ENCODE measurements around the gene ROBO3. TPM values are rescaled to one million over a fixed set of nuclear protein-coding genes. Genes with fewer than 3 reads are reported as not detected.
A peak's percentile ranks its signal among the peaks of the same experiment; 100 is the strongest.

Gene ROBO3
- total RNA-seq, 2 donors from 2014 or later = 1.3 to 9.9 TPM

DNA sequence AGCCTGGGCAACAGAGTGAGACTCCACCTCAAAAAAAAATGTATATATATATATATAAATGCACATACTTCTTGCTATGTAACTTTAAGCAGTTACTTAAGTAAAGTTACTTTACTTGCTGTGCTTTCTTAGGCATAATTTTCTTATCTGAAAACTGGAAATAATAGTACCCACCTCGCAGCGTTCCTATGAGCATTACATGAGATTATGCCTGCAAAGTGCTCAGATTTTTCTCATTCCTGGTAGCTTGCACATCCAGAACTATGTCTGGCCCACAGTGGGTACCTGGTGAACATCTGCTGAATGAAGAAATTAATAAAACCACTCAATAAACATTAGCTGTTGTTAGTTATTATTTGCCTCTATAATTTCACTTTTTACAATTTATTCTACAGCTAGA is 6.1 kb upstream of the ROBO3 start:
- DNase-seq (no peak), ATAC-seq (no peak)
- intact Hi-C loops (cut with DNase I) = no loop called here
- Histone ChIP-seq H3K4me3 (no peak overlapping the region), H3K9me3 (no peaks in the 10 kb centered on the region), H3K4me1 (peaks cover 13% of the 10 kb centered on the region), H3K27me3 (peaks cover 0 to 11% of the 10 kb centered on the region in 2 donors), H3K27ac (no peak overlapping the region), H3K36me3 (replicated peaks in 1 of 2; ENCODE audit: insufficient read depth in 1 of 2, low read depth in 2 of 2) (no peaks in the 10 kb centered on the region)
- 62 to 75% methylated on average over 2 of the region's 2 CpGs for WGBS, 2 donors
- no peak for TF ChIP-seq CTCF (IDR thresholded peaks at IDR 0.05)
- TF ChIP-seq POLR2A (IDR thresholded peaks at IDR 0.05) = no peak

- Histone ChIP-seq H3K4me1 (peaks cover 33% of the 10 kb centered on the region), H3K9me3 (no peaks in the 10 kb centered on the region), H3K36me3 (replicated peaks in 1 of 2; ENCODE audit: insufficient read depth in 1 of 2, low read depth in 2 of 2) (no peaks in the 10 kb centered on the region), H3K27me3 (peaks cover 0 to 26% of the 10 kb centered on the region in 2 donors), H3K4me3 (no peak overlapping the region), H3K27ac (no peak overlapping the region)
- ATAC-seq = no peak
- DNase-seq = no peak
- TF ChIP-seq POLR2A (IDR thresholded peaks at IDR 0.05) (no peak), CTCF (IDR thresholded peaks at IDR 0.05) (no peak)
- WGBS, 2 donors = 26 to 33% methylated on average over 3 of the region's 4 CpGs
- intact Hi-C loops (cut with DNase I) = no loop called here
Observed at GRCh38 chr11:124861670-124862069, 3.6 kb upstream of the ROBO3 start.

DNA sequence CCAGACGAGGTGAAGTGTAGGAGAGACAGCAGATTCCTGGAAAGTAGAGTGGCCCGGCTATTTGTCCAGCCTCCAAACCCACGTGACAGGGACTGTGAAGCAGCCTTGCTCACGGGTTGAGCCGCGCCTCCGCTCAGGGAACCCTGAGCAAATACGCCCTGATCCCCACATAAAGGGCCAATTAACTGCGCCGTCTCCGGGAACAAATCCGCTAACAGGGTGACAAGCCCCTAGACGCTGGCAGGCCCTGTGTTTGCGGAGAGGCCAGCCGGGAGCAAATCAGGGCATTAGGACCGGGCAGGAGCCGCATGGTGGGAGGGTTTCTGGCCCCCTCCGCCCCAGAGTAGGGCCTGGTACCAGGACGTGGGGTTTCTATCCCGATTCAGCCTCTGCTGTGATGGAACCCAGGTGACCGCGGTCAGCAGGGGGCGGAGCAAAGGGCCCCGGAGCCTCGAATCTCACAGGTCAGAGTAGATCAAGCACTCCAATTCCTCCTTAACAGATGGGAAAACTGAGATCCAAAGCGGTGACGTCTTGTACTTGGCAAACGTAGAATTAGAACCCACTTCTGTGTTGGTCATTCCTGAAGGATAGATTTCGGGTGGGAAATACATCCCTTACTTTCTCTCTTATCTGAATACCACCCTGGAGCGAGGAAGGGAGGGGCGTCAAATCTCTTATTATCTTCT is 2.0 kb upstream of the ROBO3 start:
- DNase-seq (peak; percentile 39 to 65 (median 51)), ATAC-seq (peak; percentile 67)
- WGBS, 2 donors = 2 to 4% methylated on average over 25 to 31 of the region's 31 CpGs
- H3K9me3 ChIP-seq = no peaks in the 10 kb centered on the region
- peaks cover 0 to 32% of the 10 kb centered on the region in 2 donors for H3K27me3 ChIP-seq
- H3K4me3 ChIP-seq = no peak overlapping the region
- intact Hi-C loops (cut with DNase I) = no loop called here
- H3K36me3 ChIP-seq (replicated peaks in 1 of 2; ENCODE audit: insufficient read depth in 1 of 2, low read depth in 2 of 2) = no peaks in the 10 kb centered on the region
- TF ChIP-seq POLR2A (IDR thresholded peaks at IDR 0.05) = no peak
- TF ChIP-seq CTCF (IDR thresholded peaks at IDR 0.05) = no peak
- H3K27ac ChIP-seq = no peak overlapping the region
- peaks cover 33% of the 10 kb centered on the region for H3K4me1 ChIP-seq

DNA sequence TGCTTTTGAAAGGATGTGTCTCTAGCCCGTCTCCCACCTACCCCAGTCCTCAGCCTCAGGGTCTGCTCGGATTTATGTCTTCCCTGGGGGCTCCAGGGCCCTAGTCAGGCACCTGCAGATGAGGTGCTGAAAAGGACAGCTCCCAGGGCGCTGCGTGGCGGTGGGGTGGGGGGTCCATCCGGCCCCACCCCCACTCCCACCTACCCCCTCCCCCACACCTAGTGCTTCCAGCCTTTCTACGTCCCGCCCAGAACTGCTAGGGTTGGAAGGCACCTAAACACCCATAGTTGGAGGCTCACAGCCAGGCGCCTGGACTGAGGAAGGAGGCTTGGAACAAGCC is 1.4 kb upstream of the ROBO3 start:
- peak in 1 of 4 donors; percentile 22 for DNase-seq
- TF ChIP-seq POLR2A (IDR thresholded peaks at IDR 0.05) (no peak), CTCF (IDR thresholded peaks at IDR 0.05) (no peak)
- H3K9me3 ChIP-seq = no peaks in the 10 kb centered on the region
- H3K27me3 ChIP-seq = peaks cover 0 to 37% of the 10 kb centered on the region in 2 donors
- peaks cover 39% of the 10 kb centered on the region for H3K4me1 ChIP-seq
- intact Hi-C loops (cut with DNase I) = no loop called here
- H3K36me3 ChIP-seq (replicated peaks in 1 of 2; ENCODE audit: insufficient read depth in 1 of 2, low read depth in 2 of 2) = no peaks in the 10 kb centered on the region
- no peak overlapping the region for H3K4me3 ChIP-seq
- 0 to 5% methylated on average over 2 to 9 of the region's 9 CpGs for WGBS, 2 donors
- ATAC-seq = no peak
- no peak overlapping the region for H3K27ac ChIP-seq

Measured in body of pancreas (tissue), 4 donors.